GM21723 (cell line): ENCODE measurements around the gene DCAF4L1.

Source experiments
- ATAC-seq: cut with Tn5 transposase; IDR thresholded peaks from one replicate; pipeline ENCODE4 v1.9.1; 2021; ENCODE audit warnings: mild to moderate bottlenecking, moderate library complexity; ENCODE audit not compliant: unreplicated experiment

Gene DCAF4L1

GRCh38 chr4:41981456-41981855 is at the start of gene DCAF4L1:
TSS of gene DCAF4L1 (plus strand) at chr4:41981756. CDS start at chr4:41981793, 37 bp downstream.
- ATAC-seq: no peak

- no peak for ATAC-seq
Observed at GRCh38 chr4:41932988-41933387, 48.6 kb upstream of the DCAF4L1 start.

GRCh38 chr4:41933997-41934503 is 47.5 kb upstream of the DCAF4L1 start:
- ATAC-seq: no peak

DNA sequence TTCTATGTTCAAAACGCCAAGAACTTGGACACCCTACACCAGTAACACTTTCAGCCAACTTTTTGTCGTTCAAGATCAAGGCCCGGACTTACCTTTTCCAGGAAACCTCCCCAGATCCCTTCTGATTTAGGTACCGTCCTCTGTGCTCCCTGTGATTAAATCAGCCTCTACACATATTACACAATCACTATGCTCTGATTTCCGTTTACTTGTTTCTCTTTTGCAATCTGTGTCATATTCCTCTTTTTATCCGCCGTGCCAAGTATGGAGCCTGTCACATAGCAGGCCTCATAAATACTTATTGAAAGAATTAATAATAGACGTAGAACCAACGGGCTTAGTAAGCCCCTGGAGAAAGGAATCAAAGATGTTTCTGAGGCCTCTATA is 47.0 kb upstream of the DCAF4L1 start:
- no peak for ATAC-seq

- ATAC-seq: peak; percentile 97
Observed at GRCh38 chr4:41934901-41935651, 46.5 kb upstream of the DCAF4L1 start, which contains the start of gene TMEM33. TSS of gene TMEM33 (plus strand) at chr4:41935429. CDS start at chr4:41935485, 56 bp downstream.

DNA sequence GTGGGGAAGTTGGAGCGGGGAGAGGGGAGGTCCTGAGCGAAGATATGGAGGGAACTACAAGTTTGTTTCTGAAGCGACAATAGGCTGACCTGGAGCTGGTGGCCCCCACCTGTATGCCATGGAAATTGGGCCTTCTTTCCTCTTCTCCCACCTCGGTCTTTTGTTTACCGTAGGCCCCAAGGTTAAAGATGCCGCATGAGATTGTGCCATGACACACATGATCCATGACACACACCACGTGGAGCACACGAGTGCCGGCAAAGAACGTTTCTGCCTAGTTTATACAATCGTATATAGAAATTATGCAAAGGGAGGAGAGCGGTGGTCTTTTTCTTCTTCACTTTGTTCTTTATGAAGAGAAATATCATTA is 45.9 kb upstream of the DCAF4L1 start:
- peak; percentile 6 for ATAC-seq

DNA sequence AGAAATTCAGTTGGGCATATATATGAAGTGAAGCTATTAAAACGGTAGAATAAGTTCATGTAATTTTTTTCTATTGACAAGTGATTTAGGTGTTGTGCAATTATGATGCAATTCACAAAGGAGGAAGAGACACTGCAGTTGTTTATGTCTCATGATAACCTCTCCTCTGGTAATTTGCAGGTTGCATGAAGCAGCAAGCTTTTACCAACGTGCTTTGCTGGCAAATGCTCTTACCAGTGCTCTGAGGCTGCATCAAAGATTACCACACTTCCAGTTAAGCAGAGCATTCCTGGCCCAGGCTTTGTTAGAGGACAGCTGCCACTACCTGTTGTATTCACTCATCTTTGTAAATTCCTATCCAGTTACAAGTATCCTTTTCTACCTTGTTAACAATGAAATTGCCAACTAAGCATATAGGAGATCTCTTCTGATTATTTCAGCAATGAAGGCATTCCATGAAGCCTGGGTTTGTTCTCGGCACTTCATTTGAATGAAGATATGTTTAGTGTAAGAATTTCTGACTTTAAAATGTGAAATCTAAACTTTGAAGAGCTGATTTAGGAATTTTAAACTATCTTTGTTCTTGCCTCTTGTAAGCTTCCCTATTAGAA is 42.4 kb upstream of the DCAF4L1 start:
- ATAC-seq: no peak

DNA sequence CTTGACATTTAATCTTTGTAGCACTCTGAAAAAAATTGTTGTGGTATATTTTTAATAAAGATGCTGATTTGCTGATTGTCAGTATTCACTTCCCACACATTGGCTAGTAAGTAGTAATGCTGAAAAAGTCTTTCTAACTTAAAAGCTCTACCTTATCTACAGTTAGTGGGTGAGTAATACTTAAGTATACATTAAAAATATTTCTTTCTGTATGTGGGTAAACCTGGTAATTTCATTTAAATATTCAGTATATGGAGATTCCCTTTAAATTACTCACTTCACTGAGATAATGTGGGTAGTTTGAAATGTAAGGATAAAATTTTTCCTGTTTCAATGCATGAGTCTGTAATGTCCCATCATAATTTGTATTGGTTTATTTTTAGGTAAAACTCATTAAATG is 40.7 kb upstream of the DCAF4L1 start:
- ATAC-seq: no peak

GRCh38 chr4:41943506-41943905 is 38.0 kb upstream of the DCAF4L1 start:
- no peak for ATAC-seq

GRCh38 chr4:41944089-41944488 is 37.5 kb upstream of the DCAF4L1 start:
- ATAC-seq: no peak

- ATAC-seq: no peak
Observed at GRCh38 chr4:41949531-41949930, 32.0 kb upstream of the DCAF4L1 start.

GRCh38 chr4:41957634-41958033 is 23.9 kb upstream of the DCAF4L1 start:
- ATAC-seq: peak; percentile 59

GRCh38 chr4:41963105-41963504 is 18.5 kb upstream of the DCAF4L1 start:
- no peak for ATAC-seq

DNA sequence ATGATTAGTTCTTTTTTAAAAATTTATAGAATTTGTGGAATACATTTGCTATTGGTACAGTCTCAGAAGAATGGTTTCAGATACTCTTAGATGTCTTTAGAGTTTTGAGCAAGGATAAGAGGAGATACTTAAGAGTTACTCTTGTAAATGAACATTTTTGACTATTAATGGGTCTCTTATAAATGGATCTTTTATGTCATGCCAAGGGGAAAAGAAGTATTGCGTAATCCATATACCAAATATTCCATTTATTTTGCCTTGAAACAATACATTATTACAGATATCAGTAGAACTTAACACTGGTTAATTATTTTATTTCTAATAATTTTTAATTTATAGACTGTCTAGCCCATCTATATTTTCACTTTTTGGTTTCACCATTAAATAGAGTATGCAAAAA is 17.2 kb upstream of the DCAF4L1 start:
- ATAC-seq: no peak

GRCh38 chr4:41967392-41967791 is 14.2 kb upstream of the DCAF4L1 start:
- ATAC-seq: no peak

DNA sequence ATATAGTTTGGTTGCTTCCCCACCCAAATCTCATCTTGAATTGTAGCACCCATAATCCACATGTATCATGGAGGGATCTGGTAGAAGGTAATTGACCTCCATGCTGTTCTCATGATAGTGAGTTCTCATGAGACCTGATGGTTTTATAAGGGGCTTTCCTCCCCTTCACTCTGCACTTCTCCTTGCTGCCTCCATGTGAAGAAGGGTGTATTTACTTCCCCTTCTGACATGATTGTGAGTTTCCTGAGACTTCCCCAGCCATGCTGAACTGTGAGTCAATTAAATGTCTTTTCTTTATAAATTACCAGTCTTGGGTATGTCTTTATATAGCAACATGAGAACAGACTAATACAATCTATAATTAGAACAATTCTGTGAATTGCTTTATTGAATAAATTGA is 11.9 kb upstream of the DCAF4L1 start:
- ATAC-seq: no peak

DNA sequence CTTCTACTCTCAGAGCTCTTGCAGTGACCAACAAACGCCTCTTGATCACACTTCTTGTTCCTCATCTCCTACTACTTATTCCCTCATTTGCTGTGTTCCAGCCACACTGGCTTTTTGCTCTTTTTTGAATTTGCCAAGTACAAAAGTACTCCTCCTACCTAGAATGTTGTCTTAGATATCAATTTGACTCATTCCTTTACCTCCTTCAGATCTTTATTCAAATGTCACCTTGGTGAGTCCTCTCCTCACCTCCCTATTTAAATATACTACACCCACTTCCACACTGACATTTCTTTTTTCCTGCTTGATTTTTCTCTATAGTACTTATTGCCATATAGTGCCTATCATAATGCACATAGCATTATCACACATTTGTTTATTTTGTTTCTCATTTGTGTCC is 6.2 kb upstream of the DCAF4L1 start:
- no peak for ATAC-seq

- no peak for ATAC-seq
Observed at GRCh38 chr4:41976775-41977516, 4.6 kb upstream of the DCAF4L1 start.

DNA sequence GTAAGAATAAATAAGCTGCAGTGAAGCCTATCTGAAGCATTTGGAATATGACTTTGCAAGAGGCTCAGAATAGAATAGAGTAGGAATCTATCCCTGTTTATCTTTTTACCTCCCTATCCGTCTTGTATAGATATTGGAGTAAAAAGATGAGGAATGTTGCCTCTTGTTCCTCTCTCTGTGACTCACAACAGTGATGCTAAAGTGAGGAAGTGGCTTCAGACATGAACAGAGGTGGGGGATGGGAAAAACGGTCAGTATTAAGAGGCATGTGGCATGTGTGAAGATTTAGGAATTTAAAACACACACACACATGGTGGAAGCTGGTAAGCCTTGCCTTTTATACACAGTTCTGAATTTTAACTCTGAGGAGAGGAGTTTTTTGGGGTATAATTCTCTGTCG is 3.8 kb upstream of the DCAF4L1 start:
- no peak for ATAC-seq

- ATAC-seq: no peak
Observed at GRCh38 chr4:41982716-41983115, 1.2 kb downstream of the DCAF4L1 start.

DNA sequence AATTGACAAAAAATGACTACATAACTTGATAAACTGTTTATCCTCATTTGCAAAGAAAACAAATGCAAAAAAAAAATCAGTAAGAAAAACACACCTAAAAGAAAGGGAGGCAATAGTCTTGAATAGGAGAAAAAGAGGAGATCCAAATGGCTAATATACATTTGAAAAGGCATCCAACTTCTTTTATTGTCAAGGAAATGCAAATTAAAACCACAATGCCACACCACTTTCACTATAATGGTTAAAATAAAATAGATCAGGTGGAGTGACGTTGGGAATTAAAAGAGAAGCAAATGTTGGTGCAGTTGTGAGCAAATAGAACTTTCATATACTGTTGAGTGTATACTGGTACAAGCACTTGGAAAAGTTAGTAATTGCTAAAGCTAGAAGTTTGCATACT is 3.6 kb downstream of the DCAF4L1 start:
- no peak for ATAC-seq

GRCh38 chr4:41989994-41990364 is 8.4 kb downstream of the DCAF4L1 start:
- ATAC-seq: peak; percentile 25
